Stimulated activated CD4-positive, alpha-beta T cell treated with anti-CD3 and anti-CD28 coated beads, Interleukin-12 subunit alpha, Interleukin-12 subunit beta, amount 100 ng/mL, for 48 hours (primary cell): Measurements from ENCODE around the gene PICALM.

Experiments used
- DNase-seq, 3 donors: peaks; one replicate each; pipeline ENCODE4 v3.0.0-alpha.2; 2020; ENCODE audit warnings: low read depth in 2 of 3, low spot score in 1 of 3

Gene PICALM

GRCh38 chr11:86087256-86087655, 18.4 kb upstream of the PICALM start:
- no peak for DNase-seq

GRCh38 chr11:86081455-86081854, 12.6 kb upstream of the PICALM start:
- no peak for DNase-seq

GRCh38 chr11:86079421-86079820, 10.5 kb upstream of the PICALM start:
- DNase-seq: no peak

- no peak for DNase-seq
Observed at GRCh38 chr11:86073948-86074347, 5.1 kb upstream of the PICALM start.

GRCh38 chr11:86072211-86072610, 3.3 kb upstream of the PICALM start:
- no peak for DNase-seq

- no peak for DNase-seq
Observed at GRCh38 chr11:86070142-86071056, 1.5 kb upstream of the PICALM start.

- no peak for DNase-seq
Observed at GRCh38 chr11:86069408-86070101, 671 bp upstream of the PICALM start.

GRCh38 chr11:86068138-86068871, 579 bp downstream of the PICALM start:
- DNase-seq: peak in 1 of 3 donors; percentile 37

GRCh38 chr11:86067851-86068137, 1.1 kb downstream of the PICALM start:
- DNase-seq: no peak

- no peak for DNase-seq
Observed at GRCh38 chr11:86067009-86067850, 1.7 kb downstream of the PICALM start.

- no peak for DNase-seq
Observed at GRCh38 chr11:86066657-86067008, 2.3 kb downstream of the PICALM start.

- no peak for DNase-seq
Observed at GRCh38 chr11:86066033-86066432, 2.9 kb downstream of the PICALM start.

- DNase-seq: no peak
Observed at GRCh38 chr11:86064220-86064803, 4.6 kb downstream of the PICALM start.

- no peak for DNase-seq
Observed at GRCh38 chr11:86063536-86063935, 5.3 kb downstream of the PICALM start.

- no peak for DNase-seq
Observed at GRCh38 chr11:86062719-86063118, 6.2 kb downstream of the PICALM start.

- no peak for DNase-seq
Observed at GRCh38 chr11:86061483-86062205, 7.2 kb downstream of the PICALM start.

- DNase-seq: no peak
Observed at GRCh38 chr11:86060544-86060943, 8.3 kb downstream of the PICALM start.

- no peak for DNase-seq
Observed at GRCh38 chr11:86058360-86058759, 10.5 kb downstream of the PICALM start.

GRCh38 chr11:86056351-86056854, 12.5 kb downstream of the PICALM start:
- DNase-seq: no peak
